Common myeloid progenitor, CD34-positive (primary cell): Measurements from ENCODE around the gene MAMSTR.

Experiments used
- CTCF ChIA-PET: fragments of 350-600 bp; sonication (Branson Sonifier 250); formaldehyde crosslinking; loops from one replicate; lab custom pipeline; 2021; ENCODE audit warnings: antibody characterized with exemption; lab: Charles Lee
- POLR2A ChIA-PET: fragments of 350-600 bp; sonication (Branson Sonifier 250); formaldehyde crosslinking; loops from one replicate; lab custom pipeline; 2021; ENCODE audit warnings: antibody characterized with exemption; lab: Charles Lee
- DNase-seq, 3 donors: peaks; one replicate each; pipeline versions ENCODE4 v3.0.0 to v3.0.0-alpha.2; 2013
- H3K27ac ChIP-seq, 2 experiments: 1 replicate in 1 of 2; 2 replicates in 1 of 2; pipeline ENCODE4 v1.7.0; 2013; ENCODE audit warnings: inconsistent platforms in 2 of 2, low read length in 2 of 2, mild to moderate bottlenecking in 2 of 2, low read depth in 1 of 2, moderate library complexity in 1 of 2; ENCODE audit not compliant: severe bottlenecking in 2 of 2, insufficient read depth in 1 of 2, poor library complexity in 1 of 2
- H3K27me3 ChIP-seq, 5 experiments: replicated peaks in 2 of 5; 1 replicate in 3 of 5; 2 replicates in 2 of 5; pipeline versions ENCODE4 v1.6.1 to v1.7.0; 2013; ENCODE audit warnings: low read length in 4 of 5, mild to moderate bottlenecking in 2 of 5, moderate library complexity in 2 of 5, inconsistent platforms in 1 of 5; ENCODE audit not compliant: insufficient read depth in 5 of 5, control insufficient read depth in 4 of 5
- H3K36me3 ChIP-seq, 4 experiments: 1 replicate in 2 of 4; 2 replicates in 2 of 4; pipeline versions ENCODE4 v1.6.1 to v1.7.0; 2013; ENCODE audit warnings: low read length in 3 of 4, control low read depth in 1 of 4, mild to moderate bottlenecking in 1 of 4; ENCODE audit not compliant: control insufficient read depth in 4 of 4, insufficient read depth in 4 of 4
- H3K4me1 ChIP-seq, 4 experiments: 1 replicate in 3 of 4; 2 replicates in 1 of 4; pipeline versions ENCODE4 v1.6.1 to v1.7.1; 2013; ENCODE audit warnings: low read length in 3 of 4, mild to moderate bottlenecking in 3 of 4, control low read depth in 1 of 4, inconsistent platforms in 1 of 4, moderate library complexity in 1 of 4; ENCODE audit not compliant: control insufficient read depth in 4 of 4, insufficient read depth in 4 of 4; ENCODE audit errors: control extremely low read depth in 1 of 4
- H3K4me3 ChIP-seq, 7 experiments: 1 replicate in 4 of 7; 2 replicates in 3 of 7; pipeline versions ENCODE4 v1.5.1 to v1.7.0; 2013; ENCODE audit warnings: mild to moderate bottlenecking in 7 of 7, low read length in 6 of 7, moderate library complexity in 6 of 7, inconsistent platforms in 2 of 7, low read depth in 2 of 7, control low read depth in 1 of 7; ENCODE audit not compliant: insufficient read depth in 4 of 7, control insufficient read depth in 1 of 7; ENCODE audit errors: extremely low read depth in 1 of 7
- H3K9me3 ChIP-seq, 5 experiments: 1 replicate in 4 of 5; 2 replicates in 1 of 5; pipeline versions ENCODE4 v1.6.1 to v1.7.1; 2013; ENCODE audit warnings: low read length in 4 of 5, mild to moderate bottlenecking in 2 of 5, inconsistent platforms in 1 of 5, low read depth in 1 of 5, moderate library complexity in 1 of 5; ENCODE audit not compliant: control insufficient read depth in 4 of 5, insufficient read depth in 2 of 5; ENCODE audit errors: control extremely low read depth in 1 of 5
- WGBS: methylation state at CpG from one replicate; pipeline ENCODE4 v1.1.5; 2013; ENCODE audit not compliant: insufficient coverage; 5-methylcytosine and 5-hydroxymethylcytosine counted together

Gene MAMSTR

GRCh38 chr19:48738557-48739403 lies 19.3 kb upstream of the MAMSTR start:
- peak; percentile 87 to 90 (median 88) for DNase-seq
- peak overlapping the region in 1 of 2 experiments; percentile 69 for H3K27ac ChIP-seq
- ChIA-PET POLR2A (interaction anchor here (1.0 to 1.8 kb wide), 3 partner anchors 14 to 26 kb away, joined by 3 to 6 read pairs (median 4); no protein-coding TSS in a partner anchor), CTCF (interaction anchor here (1.0 to 3.5 kb wide), 7 partner anchors 10 to 64 kb away, joined by 3 to 16 read pairs (median 4); no protein-coding TSS in a partner anchor)
- WGBS: 1% methylated on average over 57 of the region's 96 CpGs
- H3K4me3 ChIP-seq: peak overlapping the region in 6 of 7 experiments; percentile 28 to 72 (median 60)
- H3K36me3 ChIP-seq: no peaks in the 10 kb centered on the region
- peaks cover 0 to 34% (median 31%) of the 10 kb centered on the region in 4 experiments for H3K4me1 ChIP-seq
- H3K27me3 ChIP-seq: peaks cover 0 to 20% (median 12%) of the 10 kb centered on the region in 5 experiments
- no peaks in the 10 kb centered on the region for H3K9me3 ChIP-seq

- ChIA-PET CTCF (interaction anchor here (0.7 to 3.5 kb wide), 4 partner anchors 12 to 61 kb away, joined by 3 to 16 read pairs (median 6); no protein-coding TSS in a partner anchor), POLR2A (no interaction called here)
- 94% methylated on average over 18 of the region's 22 CpGs for WGBS
- H3K4me1 ChIP-seq: peaks cover 0 to 34% (median 31%) of the 10 kb centered on the region in 4 experiments
- H3K27ac ChIP-seq: peak overlapping the region in 1 of 2 experiments; percentile 19
- H3K4me3 ChIP-seq: no peak overlapping the region
- peak in 1 of 3 donors; percentile 22 for DNase-seq
- no peaks in the 10 kb centered on the region for H3K36me3 ChIP-seq
- H3K9me3 ChIP-seq: no peaks in the 10 kb centered on the region
- peaks cover 0 to 20% (median 14%) of the 10 kb centered on the region in 5 experiments for H3K27me3 ChIP-seq
Observed at GRCh38 chr19:48737360-48737998, 18.0 kb upstream of the MAMSTR start.

GRCh38 chr19:48735031-48735615 lies 15.6 kb upstream of the MAMSTR start:
- POLR2A ChIA-PET: interaction anchor here (0.6 kb wide), 1 partner anchor 97 kb away, joined by 6 read pairs; no protein-coding TSS in a partner anchor
- no peak for DNase-seq
- Histone ChIP-seq H3K36me3 (no peaks in the 10 kb centered on the region), H3K9me3 (no peaks in the 10 kb centered on the region), H3K27ac (no peak overlapping the region), H3K4me1 (peaks cover 0 to 17% (median 16%) of the 10 kb centered on the region in 4 experiments), H3K4me3 (no peak overlapping the region), H3K27me3 (peaks cover 0 to 11% (median 7%) of the 10 kb centered on the region in 5 experiments)
- WGBS: 96% methylated on average over 28 of the region's 38 CpGs
- CTCF ChIA-PET: interaction anchor here (0.7 kb wide), 1 partner anchor 751 kb away, joined by 3 read pairs; no protein-coding TSS in a partner anchor

DNA sequence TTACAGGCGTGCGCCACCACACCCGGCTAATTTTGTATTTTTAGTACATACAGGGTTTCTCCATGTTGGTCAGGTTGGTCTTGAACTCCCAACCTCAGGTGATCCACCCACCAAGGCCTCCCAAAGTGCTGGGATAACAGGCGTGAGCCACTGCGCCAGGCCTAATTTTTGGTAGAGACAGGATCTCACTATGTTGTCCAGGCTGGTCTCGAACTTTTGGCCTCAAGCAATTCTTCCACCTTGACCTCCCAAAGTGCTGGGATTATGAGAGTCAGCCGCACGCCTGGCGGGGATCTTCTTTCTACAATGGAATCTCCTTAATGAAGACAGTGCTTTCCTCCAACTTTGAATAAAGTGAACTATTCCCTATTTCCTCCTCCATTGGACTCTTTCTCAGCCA lies 15.1 kb upstream of the MAMSTR start:
- POLR2A ChIA-PET: no interaction called here
- no peak for DNase-seq
- Histone ChIP-seq H3K27me3 (peaks cover 0 to 6% (median 3%) of the 10 kb centered on the region in 5 experiments), H3K9me3 (no peaks in the 10 kb centered on the region), H3K27ac (no peak overlapping the region), H3K4me3 (no peak overlapping the region), H3K4me1 (peaks cover 0 to 12% (median 11%) of the 10 kb centered on the region in 4 experiments), H3K36me3 (no peaks in the 10 kb centered on the region)
- 100% methylated on average over 7 of the region's 9 CpGs for WGBS
- CTCF ChIA-PET: interaction anchor here (0.7 kb wide), 1 partner anchor 752 kb away, joined by 3 read pairs; no protein-coding TSS in a partner anchor

GRCh38 chr19:48731452-48731851 lies 11.9 kb upstream of the MAMSTR start:
- H3K36me3 ChIP-seq: no peaks in the 10 kb centered on the region
- no peak overlapping the region for H3K4me3 ChIP-seq
- H3K9me3 ChIP-seq: peaks cover 0 to 3% (median 0%) of the 10 kb centered on the region in 5 experiments
- DNase-seq: no peak
- 93% methylated on average over 4 of the region's 4 CpGs for WGBS
- peaks cover 0 to 7% (median 5%) of the 10 kb centered on the region in 4 experiments for H3K4me1 ChIP-seq
- POLR2A ChIA-PET: no interaction called here
- no peak overlapping the region for H3K27ac ChIP-seq
- CTCF ChIA-PET: no interaction called here
- peaks cover 0 to 3% (median 0%) of the 10 kb centered on the region in 5 experiments for H3K27me3 ChIP-seq

- CTCF ChIA-PET: no interaction called here
- H3K4me1 ChIP-seq: peaks cover 0 to 21% (median 13%) of the 10 kb centered on the region in 4 experiments
- no peak overlapping the region for H3K4me3 ChIP-seq
- DNase-seq: no peak
- peaks cover 0 to 3% (median 0%) of the 10 kb centered on the region in 5 experiments for H3K27me3 ChIP-seq
- H3K27ac ChIP-seq: no peak overlapping the region
- POLR2A ChIA-PET: no interaction called here
- WGBS: 92% methylated on average over 64 of the region's 77 CpGs
- H3K36me3 ChIP-seq: no peaks in the 10 kb centered on the region
- peaks cover 0 to 3% (median 0%) of the 10 kb centered on the region in 5 experiments for H3K9me3 ChIP-seq
Observed at GRCh38 chr19:48728911-48729664, 9.6 kb upstream of the MAMSTR start.
